Measurements from ENCODE around the gene RCCD1.
A peak's percentile ranks its signal among the peaks of the same experiment; 100 is the strongest.
"Not testable (repeated sequence)": the region's sequence is repeated elsewhere in the genome, so short reads cannot be mapped to it uniquely, and the experiment has no call there.

DNA sequence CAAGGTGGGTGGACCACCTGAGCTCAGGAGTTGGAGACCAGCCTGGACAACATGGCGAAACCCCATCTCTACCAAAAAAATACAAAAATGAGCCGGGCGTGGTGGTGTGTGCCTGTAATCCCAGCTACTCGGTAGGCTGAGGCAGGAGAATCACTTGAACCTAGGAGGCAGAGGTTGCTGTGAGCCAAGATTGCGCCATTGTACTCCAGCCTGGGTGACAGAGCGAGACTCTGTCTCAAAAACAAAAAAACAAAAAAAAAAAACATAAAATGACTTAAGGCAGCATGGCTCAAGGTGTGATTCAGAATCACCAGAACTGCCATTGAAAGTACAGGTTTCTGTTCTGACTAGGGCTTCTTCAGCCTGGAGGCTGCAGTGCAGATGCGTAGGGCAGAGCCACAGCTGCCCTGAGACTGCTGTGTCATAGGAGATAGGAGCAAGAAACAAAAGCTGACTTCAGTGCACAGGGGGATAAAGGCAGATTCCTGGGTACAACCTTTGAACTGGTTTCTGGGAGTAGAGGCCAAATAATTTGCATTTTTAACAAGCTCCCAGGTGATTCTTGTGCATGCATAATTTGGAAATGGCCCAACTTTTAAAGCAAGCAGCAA is 31.9 kb upstream of the RCCD1 start:
- TF ChIP-seq, protein P1, sequence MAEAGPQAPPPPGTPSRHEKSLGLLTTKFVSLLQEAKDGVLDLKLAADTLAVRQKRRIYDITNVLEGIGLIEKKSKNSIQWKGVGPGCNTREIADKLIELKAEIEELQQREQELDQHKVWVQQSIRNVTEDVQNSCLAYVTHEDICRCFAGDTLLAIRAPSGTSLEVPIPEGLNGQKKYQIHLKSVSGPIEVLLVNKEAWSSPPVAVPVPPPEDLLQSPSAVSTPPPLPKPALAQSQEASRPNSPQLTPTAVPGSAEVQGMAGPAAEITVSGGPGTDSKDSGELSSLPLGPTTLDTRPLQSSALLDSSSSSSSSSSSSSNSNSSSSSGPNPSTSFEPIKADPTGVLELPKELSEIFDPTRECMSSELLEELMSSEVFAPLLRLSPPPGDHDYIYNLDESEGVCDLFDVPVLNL (CRISPR knock-in tag; IDR thresholded peaks at IDR 0.05; ENCODE audit: low read depth), result not testable (repeated sequence)
- TF ChIP-seq POLR2AphosphoS5 (IDR thresholded peaks at IDR 0.05; ENCODE audit: control insufficient read depth, insufficient read depth, low read depth, low read length), result peak; percentile 50; the same call in 1 of the 2 replicates

Measured in K562 (cell line).